BE2C (cell line): Measurements from ENCODE around the gene COL16A1.

Experiments
- DNase-seq: peaks from one replicate; pipeline ENCODE4 v3.0.0-alpha.2; 2020
- H3K27me3 ChIP-seq: fragments of 250-450 bp; sonication (Bioruptor Pico); 2 replicates; pipeline ENCODE4 v1.5.1; 2020; ENCODE audit warnings: mild to moderate bottlenecking
- H3K36me3 ChIP-seq: fragments of 250-450 bp; sonication (Bioruptor Pico); 2 replicates; pipeline ENCODE4 v1.5.1; 2020; ENCODE audit warnings: mild to moderate bottlenecking
- H3K4me1 ChIP-seq: fragments of 250-450 bp; sonication (Bioruptor Pico); 2 replicates; pipeline ENCODE4 v1.5.1; 2020
- H3K4me3 ChIP-seq: 2 replicates; pipeline ENCODE4 v1.5.1; 2011; ENCODE audit warnings: low read depth, low read length
- H3K9me3 ChIP-seq: fragments of 250-450 bp; sonication (Bioruptor Pico); 2 replicates; pipeline ENCODE4 v1.5.1; 2020
- CTCF ChIP-seq: IDR thresholded peaks from 2 replicates; pipeline ENCODE4 v1.5.1; 2012; ENCODE audit warnings: mild to moderate bottlenecking, low read depth, low read length

COL16A1 gene

GRCh38 chr1:31745096-31745945 lies 41.5 kb upstream of the COL16A1 start:
- peak; percentile 73 for DNase-seq
- Histone ChIP-seq H3K27me3 (no peaks in the 10 kb centered on the region), H3K4me1 (peaks cover 7% of the 10 kb centered on the region; the same call in 1 of the 2 replicates), H3K36me3 (peaks cover 4% of the 10 kb centered on the region; the same call in 1 of the 2 replicates), H3K9me3 (no peaks in the 10 kb centered on the region), H3K4me3 (no peak overlapping the region)
- TF ChIP-seq CTCF, result peak; percentile 71

GRCh38 chr1:31744165-31744888 lies 40.5 kb upstream of the COL16A1 start:
- DNase-seq, result no peak
- no peak for TF ChIP-seq CTCF
- no peaks in the 10 kb centered on the region for H3K9me3 ChIP-seq
- peaks cover 7% of the 10 kb centered on the region; the same call in 1 of the 2 replicates for H3K4me1 ChIP-seq
- H3K36me3 ChIP-seq, result peaks cover 7% of the 10 kb centered on the region; the same call in 1 of the 2 replicates
- H3K4me3 ChIP-seq, result no peak overlapping the region
- H3K27me3 ChIP-seq, result no peaks in the 10 kb centered on the region

GRCh38 chr1:31742462-31743212 lies 38.8 kb upstream of the COL16A1 start:
- Histone ChIP-seq H3K36me3 (peaks cover 12% of the 10 kb centered on the region; the same call in 1 of the 2 replicates), H3K27me3 (no peaks in the 10 kb centered on the region), H3K9me3 (no peaks in the 10 kb centered on the region), H3K4me1 (peaks cover 4% of the 10 kb centered on the region; the same call in 1 of the 2 replicates), H3K4me3 (no peak overlapping the region)
- no peak for DNase-seq
- TF ChIP-seq CTCF, result no peak

- Histone ChIP-seq H3K4me1 (no peaks in the 10 kb centered on the region), H3K27me3 (no peaks in the 10 kb centered on the region), H3K4me3 (no peak overlapping the region), H3K9me3 (no peaks in the 10 kb centered on the region), H3K36me3 (peaks cover 8% of the 10 kb centered on the region; the same call in 1 of the 2 replicates)
- no peak for TF ChIP-seq CTCF
- peak; percentile 46 for DNase-seq
These were observed 35.5 kb upstream of the COL16A1 start for GRCh38 chr1:31739346-31739745.

- DNase-seq, result no peak
- TF ChIP-seq CTCF, result no peak
- Histone ChIP-seq H3K4me3 (no peak overlapping the region), H3K36me3 (peaks cover 8% of the 10 kb centered on the region; the same call in 1 of the 2 replicates), H3K27me3 (no peaks in the 10 kb centered on the region), H3K9me3 (no peaks in the 10 kb centered on the region), H3K4me1 (peaks cover 6% of the 10 kb centered on the region; the same call in 1 of the 2 replicates)
These were observed 32.9 kb upstream of the COL16A1 start for GRCh38 chr1:31736675-31737074.
